GM19035 (cell line): ENCODE data around the gene SNRPA1.

Experiments used
- ATAC-seq: cut with Tn5 transposase; IDR thresholded peaks from one replicate; pipeline ENCODE4 v1.9.1; 2021; ENCODE audit not compliant: unreplicated experiment

Gene SNRPA1

GRCh38 chr15:101244036-101244781 is 50.8 kb downstream of the SNRPA1 start:
- no peak for ATAC-seq

GRCh38 chr15:101243420-101243819 is 51.6 kb downstream of the SNRPA1 start:
- no peak for ATAC-seq

- ATAC-seq = no peak
These were observed 52.1 kb downstream of the SNRPA1 start for GRCh38 chr15:101242999-101243336.

- ATAC-seq = peak; percentile 82
These were observed 52.7 kb downstream of the SNRPA1 start for GRCh38 chr15:101242160-101242998.

- ATAC-seq = no peak
These were observed 54.7 kb downstream of the SNRPA1 start for GRCh38 chr15:101240358-101240757.

GRCh38 chr15:101239724-101240136 is 55.3 kb downstream of the SNRPA1 start:
- ATAC-seq = no peak

- no peak for ATAC-seq
These were observed 57.8 kb downstream of the SNRPA1 start for GRCh38 chr15:101237251-101237650.

- no peak for ATAC-seq
These were observed 61.3 kb downstream of the SNRPA1 start for GRCh38 chr15:101233651-101234280.

GRCh38 chr15:101232677-101233076 is 62.4 kb downstream of the SNRPA1 start:
- no peak for ATAC-seq
